Activated B cell treated with CpG ODN at 0.5 μM for 24 hours (primary cell): Measurements from ENCODE around the gene FA2H. TPM values are rescaled to one million over a fixed set of nuclear protein-coding genes. Genes with fewer than 3 reads are reported as not detected.

Source experiments
- ATAC-seq: fragments of 200-7000 bp; cut with Tn5 transposase; one replicate; pipeline ENCODE4 v1.10.0; 2021; ENCODE audit warnings: low read depth, mild to moderate bottlenecking, moderate library complexity
- CTCF ChIA-PET: fragments of 350-600 bp; sonication (Branson Sonifier 250); formaldehyde crosslinking; loops from one replicate; lab custom pipeline; 2021; ENCODE audit warnings: antibody characterized with exemption; lab: Charles Lee
- POLR2A ChIA-PET: fragments of 350-600 bp; sonication (Branson Sonifier 250); formaldehyde crosslinking; loops from one replicate; lab custom pipeline; 2021; ENCODE audit warnings: antibody characterized with exemption; lab: Charles Lee
- DNase-seq: peaks from one replicate; pipeline ENCODE4 v3.0.0; 2022
- H3K27ac Mint-ChIP-seq: one replicate; pipeline ENCODE4 v1.8.0; 2020; ENCODE audit warnings: mixed read lengths
- H3K27me3 Mint-ChIP-seq: one replicate; pipeline ENCODE4 v1.8.0; 2021; ENCODE audit warnings: mixed read lengths
- H3K36me3 Mint-ChIP-seq: one replicate; pipeline ENCODE4 v1.8.0; 2021; ENCODE audit warnings: low read depth, mixed read lengths
- H3K4me1 Mint-ChIP-seq: one replicate; pipeline ENCODE4 v1.8.0; 2021; ENCODE audit warnings: mixed read lengths
- H3K4me3 Mint-ChIP-seq: one replicate; pipeline ENCODE4 v1.8.0; 2020; ENCODE audit warnings: mild to moderate bottlenecking, mixed read lengths
- H3K9me3 Mint-ChIP-seq: one replicate; pipeline ENCODE4 v1.8.0; 2020; ENCODE audit warnings: mixed read lengths
- CTCF ChIP-seq: fragments of 200-600 bp; IDR thresholded peaks from one replicate; pipeline ENCODE4 v1.8.0; 2022; ENCODE audit warnings: antibody characterized with exemption, mild to moderate bottlenecking
- intact Hi-C: fragments of 100-400 bp; cut with micrococcal nuclease; formaldehyde crosslinking; loops from one replicate; pipeline ENCODE4 v1.15.1; 2024
- total RNA-seq: library from RNA; stranded (reverse); gene quantifications from 2 replicates; pipeline ENCODE4 v1.2.3, GENCODE V29; 2022

FA2H gene
- total RNA-seq, 1 donor from 2014 or later = 0.78 TPM

GRCh38 chr16:74700116-74700437 lies 74.5 kb downstream of the FA2H start:
- DNase-seq = no peak
- intact Hi-C loops = loop anchor here (2.0 to 10.0 kb wide), 6 partner anchors 17 to 1065 kb away; partner anchors contain the start of genes FA2H, GLG1 and WDR59
- CTCF ChIA-PET = interaction anchor here (1.2 to 3.1 kb wide), 4 partner anchors 19 to 162 kb away, joined by 3 to 11 read pairs (median 4); no protein-coding TSS in a partner anchor

GRCh38 chr16:74699666-74700065 lies 75.0 kb downstream of the FA2H start:
- POLR2A ChIA-PET = interaction anchor here (0.6 to 2.8 kb wide), 4 partner anchors 16 to 1663 kb away, joined by 3 to 45 read pairs (median 12); partner anchors contain the start of gene RFWD3
- CTCF ChIA-PET = interaction anchor here (1.2 to 3.1 kb wide), 2 partner anchors 48 to 163 kb away, joined by 3 to 11 read pairs; no protein-coding TSS in a partner anchor
- Mint-ChIP-seq H3K27ac (peak overlapping the region; percentile 35), H3K36me3 (peaks cover 13% of the 10 kb centered on the region), H3K4me3 (peak overlapping the region; percentile 97), H3K4me1 (peaks cover 55% of the 10 kb centered on the region), H3K27me3 (no peaks in the 10 kb centered on the region), H3K9me3 (no peaks in the 10 kb centered on the region)
- intact Hi-C loops = loop anchor here (2.0 to 10.0 kb wide), 7 partner anchors 17 to 1065 kb away; partner anchors contain the start of genes FA2H, GLG1, KARS1 and TERF2IP
- DNase-seq = no peak
- ATAC-seq = no peak
- TF ChIP-seq CTCF = no peak

More at GRCh38 chr16:74700116-74700437, 74.5 kb downstream of the FA2H start:
- POLR2A ChIA-PET = interaction anchor here (0.6 to 2.8 kb wide), 5 partner anchors 16 to 1664 kb away, joined by 3 to 45 read pairs (median 8); partner anchors contain the start of genes GLG1 and RFWD3
- Mint-ChIP-seq H3K4me3 (peak overlapping the region; percentile 97), H3K9me3 (no peaks in the 10 kb centered on the region), H3K27me3 (no peaks in the 10 kb centered on the region), H3K4me1 (peaks cover 55% of the 10 kb centered on the region), H3K27ac (peak overlapping the region; percentile 96), H3K36me3 (peaks cover 13% of the 10 kb centered on the region)
- ATAC-seq = peak; percentile 23
- no peak for TF ChIP-seq CTCF

GRCh38 chr16:74698222-74698621 lies 76.4 kb downstream of the FA2H start:
- Mint-ChIP-seq H3K4me3 (peak overlapping the region; percentile 35), H3K27me3 (no peaks in the 10 kb centered on the region), H3K4me1 (peaks cover 55% of the 10 kb centered on the region), H3K27ac (peak overlapping the region; percentile 68), H3K36me3 (peaks cover 20% of the 10 kb centered on the region), H3K9me3 (no peaks in the 10 kb centered on the region)
- ATAC-seq (no peak), DNase-seq (no peak)
- no peak for TF ChIP-seq CTCF
- POLR2A ChIA-PET = interaction anchor here (1.4 kb wide), 1 partner anchor 32 kb away, joined by 4 read pairs; the partner anchor contains the start of gene RFWD3
- intact Hi-C loops = loop anchor here (5.0 kb wide), 1 partner anchor 949 kb away; the partner anchor contains the start of genes KARS1 and TERF2IP
- CTCF ChIA-PET = interaction anchor here (3.1 kb wide), 1 partner anchor 164 kb away, joined by 11 read pairs; no protein-coding TSS in a partner anchor

GRCh38 chr16:74695450-74696422 lies 78.9 kb downstream of the FA2H start:
- ChIA-PET CTCF (interaction anchor here (1.3 kb wide), 1 partner anchor 167 kb away, joined by 5 read pairs; no protein-coding TSS in a partner anchor), POLR2A (interaction anchor here (0.6 to 2.1 kb wide), 4 partner anchors 12 to 89 kb away, joined by 3 to 32 read pairs (median 4); partner anchors contain the start of genes GLG1 and RFWD3)
- H3K36me3 Mint-ChIP-seq = peaks cover 37% of the 10 kb centered on the region
- H3K27ac Mint-ChIP-seq = peak overlapping the region; percentile 71
- H3K4me3 Mint-ChIP-seq = peak overlapping the region; percentile 82
- no peaks in the 10 kb centered on the region for H3K9me3 Mint-ChIP-seq
- DNase-seq (peak; percentile 44), ATAC-seq (peak; percentile 89)
- H3K27me3 Mint-ChIP-seq = no peaks in the 10 kb centered on the region
- peaks cover 41% of the 10 kb centered on the region for H3K4me1 Mint-ChIP-seq
- no peak for TF ChIP-seq CTCF
- intact Hi-C loops = loop anchor here (1.0 to 5.0 kb wide), 3 partner anchors 12 to 952 kb away; partner anchors contain the start of genes KARS1, RFWD3 and TERF2IP
